ENCODE measurements around the gene TNP2.
"Not testable (repeated sequence)": the region's sequence is repeated elsewhere in the genome, so short reads cannot be mapped to it uniquely, and the experiment has no call there.

TNP2 gene

DNA sequence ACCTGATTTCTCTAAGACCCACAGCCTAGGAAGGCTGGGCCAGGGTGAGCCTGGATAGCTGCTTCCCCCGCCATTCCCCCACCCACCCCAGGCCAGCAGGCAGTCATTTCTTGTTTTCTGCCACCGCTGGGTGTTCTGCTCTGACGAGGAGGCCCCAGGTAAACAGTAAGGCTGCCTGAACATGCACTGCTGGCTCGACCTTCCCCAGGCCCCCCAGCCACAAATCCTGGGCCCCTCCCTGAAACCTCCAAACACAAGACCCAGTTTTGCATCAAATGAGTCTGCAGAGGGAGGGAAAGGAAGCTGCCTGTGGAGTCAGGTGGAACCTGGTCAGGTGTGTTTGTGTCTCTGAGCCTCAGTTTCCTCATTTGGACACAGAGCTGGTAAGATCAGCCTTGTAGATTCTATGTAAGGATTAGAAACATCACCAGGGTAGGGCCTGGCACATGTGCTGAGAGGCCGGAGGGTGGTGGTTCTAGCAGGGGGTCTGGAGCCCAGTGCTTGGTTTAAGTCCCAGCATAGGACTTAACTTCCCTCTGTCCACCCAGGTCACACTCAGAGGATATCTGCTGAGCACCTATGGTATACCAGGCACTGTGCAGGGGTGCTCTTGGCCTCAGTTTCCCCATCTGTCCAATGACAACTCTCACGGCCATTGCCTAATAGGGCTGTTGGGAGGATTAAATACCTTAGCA lies 30.9 kb upstream of the TNP2 start:
- no peak for DNase-seq

DNA sequence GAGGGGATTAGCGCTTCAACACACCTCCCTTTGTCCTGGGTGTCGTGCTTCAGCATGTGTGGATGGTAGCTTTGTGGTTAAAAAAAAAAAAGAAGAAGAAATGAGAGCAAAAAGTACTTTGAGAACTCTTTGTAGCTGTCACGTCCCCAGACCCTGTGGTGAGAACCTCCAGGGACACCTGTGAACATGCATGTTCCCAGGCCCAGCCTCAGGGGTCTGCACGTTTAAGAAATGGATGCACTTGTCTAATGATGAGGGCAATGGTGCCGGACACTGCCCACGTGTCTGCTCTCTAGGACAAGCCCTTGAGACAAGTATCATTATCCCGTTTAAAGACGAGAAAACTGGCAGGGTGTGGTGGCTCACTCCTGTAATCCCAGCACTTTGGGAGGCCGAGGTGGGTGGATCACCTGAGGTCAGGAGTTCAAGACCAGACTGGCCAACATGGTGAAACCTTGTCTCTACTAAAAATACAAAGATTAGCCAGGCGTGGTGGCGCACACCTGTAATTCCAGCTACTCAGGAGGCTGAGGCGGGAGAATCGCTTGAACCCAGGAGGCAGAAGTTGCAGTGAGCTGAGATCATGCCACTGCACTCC lies 29.9 kb upstream of the TNP2 start:
- not testable (repeated sequence) for DNase-seq

DNA sequence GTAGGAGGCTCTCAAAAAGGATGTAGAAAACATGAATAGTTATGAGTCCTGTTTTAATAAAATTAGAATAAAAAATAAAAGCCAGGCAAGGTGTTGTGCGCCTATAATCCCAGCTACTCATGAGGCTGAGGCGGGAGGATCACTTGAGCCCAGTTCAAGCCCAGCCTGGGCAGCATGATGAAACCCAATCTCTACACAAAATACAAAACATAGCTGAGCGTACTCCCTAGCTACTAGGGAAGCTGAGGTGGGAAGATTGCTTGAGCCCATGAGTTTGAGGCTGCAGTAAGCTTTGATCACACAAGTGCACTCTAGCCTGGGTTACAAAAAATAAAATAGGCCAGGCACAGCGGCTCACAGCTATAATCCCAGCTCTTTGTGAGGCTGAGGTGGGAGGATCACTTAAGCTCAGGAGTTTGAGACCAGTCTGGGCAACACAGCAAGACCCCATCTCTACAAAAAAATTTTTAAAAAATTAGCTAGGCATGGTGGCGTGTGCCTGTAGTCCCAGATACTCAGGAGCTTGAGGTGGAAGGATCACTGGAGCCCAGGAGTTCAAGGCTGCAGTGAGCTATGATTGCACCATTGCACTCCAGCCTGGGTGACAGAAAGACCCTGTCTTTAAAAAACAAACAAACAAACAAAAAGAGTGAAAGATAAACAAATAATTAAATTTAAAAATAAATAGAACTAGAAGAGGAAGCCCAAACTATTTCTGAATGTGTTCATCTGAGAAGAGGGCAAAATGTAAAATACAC lies 29.2 kb upstream of the TNP2 start:
- no peak for DNase-seq

DNA sequence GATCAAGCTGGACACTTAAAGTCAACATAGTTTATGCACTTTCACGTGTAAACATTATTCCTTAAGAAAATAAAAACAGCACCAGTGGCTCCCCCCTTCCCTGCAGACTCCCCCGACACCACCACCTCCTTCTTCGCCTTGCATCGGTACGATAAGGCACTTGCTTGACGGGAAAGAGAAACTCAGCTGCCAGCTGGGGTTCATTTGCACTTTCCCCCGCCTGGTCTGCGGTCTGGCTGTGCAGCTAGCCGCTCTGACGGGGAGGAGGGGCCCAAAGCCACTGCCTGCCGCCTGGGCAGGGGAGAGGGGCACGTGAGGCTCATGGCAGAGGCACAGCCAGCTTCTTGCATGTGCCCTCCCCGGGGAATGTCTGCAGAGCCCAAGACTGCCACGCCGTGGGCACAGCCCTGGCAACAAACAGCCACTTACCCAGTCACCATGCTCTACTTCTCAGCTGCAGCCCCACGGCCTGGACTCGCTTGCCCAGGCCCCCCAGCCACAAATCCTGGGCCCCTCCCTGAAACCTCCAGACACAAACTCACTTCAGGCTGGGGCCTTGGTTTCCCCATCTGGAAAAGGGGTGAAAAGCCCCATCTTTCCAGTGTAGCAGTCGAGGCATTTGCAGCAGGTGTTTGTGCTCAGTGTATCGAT lies 28.5 kb upstream of the TNP2 start:
- peak; percentile 47 for DNase-seq

DNA sequence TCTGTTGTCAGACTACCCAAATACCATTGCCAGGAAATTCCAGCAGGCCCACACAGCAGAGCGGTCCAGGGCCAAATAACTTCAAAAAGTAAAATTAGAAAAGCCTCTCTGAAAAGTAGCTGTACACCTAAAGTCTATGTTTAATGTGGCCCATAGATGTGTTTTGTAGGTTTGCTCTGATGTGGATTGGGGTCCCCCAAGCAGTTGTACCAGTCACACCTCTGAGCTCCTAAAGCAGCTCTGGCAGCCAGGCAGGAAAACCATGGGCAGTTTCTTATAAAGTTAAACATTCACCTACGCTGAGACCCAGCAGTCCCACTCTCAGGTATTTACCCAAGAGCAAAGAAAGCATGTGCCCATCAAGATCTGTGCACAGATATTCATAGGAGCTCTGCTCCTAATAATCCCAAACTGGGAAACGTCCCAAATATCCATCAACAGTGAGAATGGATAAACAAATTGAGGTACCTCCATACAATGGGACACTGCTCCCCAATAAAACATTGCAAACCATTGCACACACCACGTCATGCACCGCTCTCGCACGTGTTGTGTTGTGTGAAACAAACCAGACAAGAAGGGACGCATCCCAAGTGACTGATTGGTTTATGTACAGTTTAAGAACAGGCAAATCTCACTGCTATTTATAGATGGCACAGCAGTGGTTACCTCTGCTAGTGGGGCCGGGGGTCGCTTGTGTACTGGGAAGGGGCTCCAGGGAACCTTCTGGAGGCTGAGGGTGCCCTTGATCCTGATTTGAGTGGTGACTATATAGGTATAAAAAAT lies 27.8 kb upstream of the TNP2 start:
- DNase-seq: no peak

DNA sequence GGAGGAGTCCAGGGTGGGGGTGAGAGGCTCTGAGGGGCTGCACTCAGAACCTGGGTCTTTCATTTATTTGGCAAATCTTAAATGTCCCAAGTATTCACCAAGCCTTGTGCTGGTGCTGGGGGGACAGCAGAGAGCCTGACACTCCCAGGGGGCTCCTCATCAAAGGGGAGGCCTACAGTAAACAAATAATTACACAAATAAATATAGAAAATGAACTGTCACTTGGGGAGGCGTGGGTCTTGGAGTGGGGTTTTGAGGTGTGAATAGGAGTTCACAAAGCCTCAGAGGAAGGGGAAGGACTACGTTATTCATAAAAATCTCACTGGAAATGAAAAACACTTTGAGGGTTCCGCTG lies 27.2 kb upstream of the TNP2 start:
- DNase-seq: no peak

DNA sequence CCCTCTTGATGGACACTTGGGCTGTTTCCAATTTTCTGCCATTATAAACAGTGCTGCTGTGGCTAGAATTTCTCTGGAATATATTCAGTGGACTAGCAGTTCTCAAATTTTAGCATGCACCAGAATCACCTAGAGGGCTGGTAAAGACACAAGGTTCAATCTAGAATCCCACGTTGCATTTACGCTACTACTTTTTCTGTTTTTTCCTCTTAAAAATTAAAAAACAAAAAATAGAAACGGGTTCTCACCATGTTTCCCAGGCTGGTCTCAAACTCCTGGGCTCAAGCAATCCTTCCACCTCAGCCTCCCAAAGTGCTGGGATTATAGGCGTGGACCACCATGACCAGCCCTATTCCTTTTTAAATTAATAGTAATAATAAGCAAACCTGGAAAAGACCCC lies 26.5 kb upstream of the TNP2 start:
- DNase-seq: no peak

DNA sequence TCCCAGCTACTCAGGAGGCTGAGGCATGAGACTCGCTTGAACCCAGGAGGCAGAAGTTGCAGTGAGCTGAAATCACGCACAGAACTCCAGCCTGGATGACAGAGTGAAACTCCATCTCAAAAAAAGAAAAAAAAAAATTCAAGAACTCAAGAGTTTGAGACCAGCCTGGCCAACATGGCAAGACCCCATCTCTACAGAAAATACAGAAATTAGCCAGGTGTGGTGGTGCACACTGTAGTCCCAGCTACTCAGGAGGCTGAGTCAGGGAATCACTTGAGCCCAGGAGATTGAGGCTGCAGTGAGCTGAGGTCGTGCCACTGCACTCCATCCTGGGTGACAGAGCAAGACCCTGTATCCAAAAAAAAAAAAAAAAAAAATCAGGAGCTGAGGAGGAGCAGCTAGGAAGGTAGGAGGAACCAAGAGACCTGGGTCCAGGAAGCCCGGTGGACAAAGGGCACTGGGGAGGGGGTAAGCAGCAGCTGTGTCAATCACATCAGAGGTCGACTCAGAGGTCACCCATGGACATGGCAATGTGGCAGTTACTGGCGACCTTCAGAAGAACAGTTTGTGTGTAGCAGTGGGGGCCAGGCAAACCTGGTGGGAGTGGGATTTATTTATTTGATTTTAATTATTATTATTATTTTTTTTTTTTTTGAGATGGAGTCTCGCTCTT lies 23.1 kb upstream of the TNP2 start:
- DNase-seq: no peak

DNA sequence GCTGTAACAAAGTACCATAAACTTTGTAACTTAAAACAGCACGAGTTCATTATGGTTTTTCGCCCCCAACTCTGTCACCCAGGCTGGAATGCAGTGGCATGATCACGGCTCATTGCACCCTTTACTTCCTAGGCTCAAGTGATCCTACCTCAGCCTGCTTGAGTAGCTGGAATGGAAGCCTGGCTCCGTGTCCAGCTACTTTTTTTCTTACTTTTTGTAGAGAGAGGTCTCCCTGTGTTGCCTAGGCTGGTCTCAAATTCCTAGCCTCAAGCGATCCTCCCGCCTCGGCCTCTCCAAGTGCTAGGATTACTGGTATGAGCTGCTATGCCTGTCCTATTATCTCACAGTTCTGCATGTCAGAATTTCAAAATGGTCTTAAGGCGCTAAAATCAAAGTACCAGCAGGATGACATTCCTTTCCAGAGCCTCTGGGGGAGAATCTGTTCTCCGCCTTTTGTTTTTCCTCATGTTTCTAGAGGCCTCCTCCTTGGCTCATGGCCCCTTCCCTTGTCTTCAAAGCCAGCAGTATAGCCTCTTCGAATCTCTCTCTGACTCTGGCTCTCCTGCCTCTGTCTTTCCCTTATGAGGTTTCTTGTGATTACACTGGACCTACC lies 22.1 kb upstream of the TNP2 start:
- DNase-seq: no peak

DNA sequence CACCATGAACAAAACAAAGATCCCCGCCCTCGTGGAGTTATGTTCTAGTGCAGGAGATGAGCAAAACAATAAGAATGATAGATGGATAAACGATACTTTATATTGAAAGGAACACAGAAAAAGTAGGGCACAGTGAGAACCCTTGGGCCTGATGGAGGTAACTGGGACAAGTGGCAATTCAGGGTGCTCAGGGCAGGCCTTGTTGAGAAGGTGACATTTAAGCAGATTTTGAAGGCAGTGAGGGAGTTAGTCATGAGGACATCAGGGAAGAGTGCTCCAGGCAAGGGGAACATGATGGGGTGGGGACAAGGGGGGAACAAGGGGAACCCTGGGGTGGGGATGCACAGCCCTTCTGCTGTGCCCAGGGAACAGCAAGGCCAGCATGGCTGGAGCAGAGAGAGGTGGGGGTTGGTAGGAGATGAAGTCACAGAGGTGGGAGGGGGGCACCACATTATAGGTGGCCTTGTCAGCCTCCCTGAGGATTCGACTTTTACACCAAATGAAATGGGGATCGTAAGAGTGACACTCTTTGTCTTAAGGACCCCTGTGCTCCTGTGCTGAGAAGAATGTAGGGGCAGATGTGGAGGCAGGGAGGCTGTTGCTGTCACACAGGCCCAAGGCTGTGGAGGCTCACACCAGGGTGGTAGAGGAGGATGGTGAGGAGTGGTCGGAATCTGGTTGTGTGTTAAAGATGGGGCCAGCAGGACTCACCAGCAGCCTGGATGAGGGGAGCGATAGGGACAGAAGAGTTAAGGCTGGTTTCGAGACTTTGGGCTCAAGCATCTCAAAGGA lies 21.2 kb upstream of the TNP2 start:
- DNase-seq: no peak

DNA sequence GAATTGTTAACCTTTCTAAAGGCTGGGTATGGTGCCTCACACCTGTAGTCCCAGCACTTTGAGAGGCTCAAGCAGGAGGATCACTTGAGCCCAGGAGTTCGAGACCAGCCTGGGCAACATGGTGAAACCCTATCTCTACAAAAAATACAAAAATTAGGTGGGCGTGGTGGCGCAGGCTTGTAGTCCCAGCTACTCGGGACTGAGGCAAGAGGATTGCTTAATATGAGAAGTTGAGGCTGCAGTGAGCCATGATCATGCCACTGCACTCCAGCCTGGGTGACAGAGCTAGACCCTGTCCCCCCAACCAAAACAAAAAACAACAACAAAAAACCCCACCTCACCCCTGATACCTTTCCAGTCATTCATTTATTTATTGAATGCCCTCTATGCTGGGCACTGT lies 20.6 kb upstream of the TNP2 start:
- DNase-seq: not testable (repeated sequence)

DNA sequence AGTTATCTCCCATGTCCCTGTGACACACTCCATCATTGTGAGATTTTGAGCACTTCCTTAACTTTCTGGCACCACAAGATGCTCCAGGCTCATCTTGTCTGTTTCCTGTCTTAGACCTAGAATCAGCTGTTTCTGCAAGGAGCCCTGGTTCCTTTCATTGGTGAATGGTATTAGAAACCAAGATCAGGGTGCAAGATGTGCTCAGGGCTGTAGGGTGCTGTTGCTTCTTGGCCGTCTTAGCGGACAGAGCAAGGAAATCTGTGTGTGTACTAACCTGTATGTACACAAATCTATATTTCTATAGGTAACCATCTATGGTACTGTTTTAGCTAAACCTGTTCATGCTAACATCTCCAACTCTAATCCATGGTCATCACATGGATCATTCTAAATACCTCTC lies 20.1 kb upstream of the TNP2 start:
- no peak for DNase-seq

DNA sequence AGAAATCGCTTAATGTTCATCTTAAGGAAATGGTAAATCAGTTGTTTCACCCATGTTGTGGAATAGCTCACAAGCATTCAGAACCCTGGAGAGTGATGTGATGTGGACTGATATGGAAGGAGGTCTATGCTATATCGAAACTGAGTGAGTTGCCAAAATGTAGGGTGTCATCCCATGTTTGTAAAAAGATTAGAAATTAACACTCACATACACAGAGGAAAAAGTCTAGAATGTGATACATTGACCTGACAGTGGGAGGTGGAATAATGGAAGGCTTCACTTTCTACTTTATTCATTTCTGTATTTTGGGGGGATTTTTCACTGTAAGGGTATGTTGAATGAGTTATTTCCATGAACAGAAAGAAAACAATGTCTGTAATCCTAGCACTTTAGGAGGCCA lies 16.7 kb upstream of the TNP2 start:
- DNase-seq: no peak

DNA sequence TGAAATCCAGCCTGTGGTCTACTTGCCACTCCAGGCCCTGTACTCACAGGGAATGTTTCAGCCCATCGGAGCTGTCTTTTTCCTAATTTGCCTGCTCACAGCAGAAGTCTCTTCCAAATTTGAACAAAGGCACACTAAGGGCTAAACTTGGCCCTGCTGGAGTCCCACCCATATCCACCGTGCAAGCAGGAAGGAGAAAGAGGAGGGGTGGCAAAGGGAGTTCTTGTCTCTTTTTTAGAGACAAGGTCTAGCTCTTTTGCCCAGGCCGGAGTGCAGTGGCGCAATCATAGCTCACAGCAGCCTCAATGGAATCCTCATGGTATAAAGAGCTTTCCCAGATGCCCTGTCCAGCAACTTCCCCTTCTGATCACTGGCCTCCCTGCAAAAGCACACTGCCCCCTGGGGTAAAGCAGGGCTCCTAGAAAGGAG lies 14.7 kb upstream of the TNP2 start:
- DNase-seq: no peak

DNA sequence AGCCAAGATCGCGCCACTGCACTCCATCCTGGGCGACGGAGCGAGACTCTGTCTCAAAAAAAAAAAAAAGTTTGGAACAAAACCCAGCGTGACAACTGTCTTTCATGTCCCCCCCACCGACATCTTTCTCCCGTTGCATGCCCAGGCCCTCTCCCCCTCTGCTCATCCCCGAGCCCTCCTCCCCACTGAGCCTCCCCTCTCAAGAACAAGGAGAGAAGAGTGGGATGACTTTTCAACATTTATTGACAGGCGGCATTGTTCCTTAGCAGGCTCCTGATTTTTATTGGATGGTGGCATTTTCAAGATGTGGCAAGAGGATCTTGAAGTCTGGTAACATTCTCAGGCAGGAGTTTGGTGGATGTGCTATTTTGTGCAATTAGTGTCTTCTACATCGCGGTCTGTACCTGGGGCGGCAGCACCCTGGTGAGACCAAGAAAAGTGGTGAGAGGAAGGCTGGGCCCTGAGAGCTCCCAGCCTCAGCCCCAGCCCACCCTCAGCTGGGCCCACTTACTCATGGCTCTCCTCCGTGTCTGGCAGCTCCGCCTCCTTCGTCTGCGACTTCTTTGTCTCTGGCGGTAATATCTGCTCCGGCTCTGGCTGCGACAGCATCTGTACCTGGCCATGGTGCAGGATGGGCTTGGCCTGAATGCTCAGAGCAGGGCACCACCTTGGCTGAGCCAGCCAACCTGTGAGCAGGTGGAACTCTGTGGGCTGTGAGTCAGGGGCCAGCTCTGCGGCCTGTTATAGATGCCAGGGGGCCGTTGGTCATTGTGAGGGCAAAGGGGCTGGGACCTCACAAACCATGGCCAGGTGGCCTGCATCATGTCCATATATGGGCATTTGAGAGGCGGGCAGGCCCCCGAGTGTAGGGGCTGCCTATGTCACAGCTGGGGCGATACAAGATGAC lies 11.7 kb upstream of the TNP2 start, which contains the start of gene PRM1:
Gene PRM1 (minus strand): TSS at position 715 of the 907 bp plus-strand sequence. CDS start 92 bp downstream, at position 623.
- DNase-seq: no peak

DNA sequence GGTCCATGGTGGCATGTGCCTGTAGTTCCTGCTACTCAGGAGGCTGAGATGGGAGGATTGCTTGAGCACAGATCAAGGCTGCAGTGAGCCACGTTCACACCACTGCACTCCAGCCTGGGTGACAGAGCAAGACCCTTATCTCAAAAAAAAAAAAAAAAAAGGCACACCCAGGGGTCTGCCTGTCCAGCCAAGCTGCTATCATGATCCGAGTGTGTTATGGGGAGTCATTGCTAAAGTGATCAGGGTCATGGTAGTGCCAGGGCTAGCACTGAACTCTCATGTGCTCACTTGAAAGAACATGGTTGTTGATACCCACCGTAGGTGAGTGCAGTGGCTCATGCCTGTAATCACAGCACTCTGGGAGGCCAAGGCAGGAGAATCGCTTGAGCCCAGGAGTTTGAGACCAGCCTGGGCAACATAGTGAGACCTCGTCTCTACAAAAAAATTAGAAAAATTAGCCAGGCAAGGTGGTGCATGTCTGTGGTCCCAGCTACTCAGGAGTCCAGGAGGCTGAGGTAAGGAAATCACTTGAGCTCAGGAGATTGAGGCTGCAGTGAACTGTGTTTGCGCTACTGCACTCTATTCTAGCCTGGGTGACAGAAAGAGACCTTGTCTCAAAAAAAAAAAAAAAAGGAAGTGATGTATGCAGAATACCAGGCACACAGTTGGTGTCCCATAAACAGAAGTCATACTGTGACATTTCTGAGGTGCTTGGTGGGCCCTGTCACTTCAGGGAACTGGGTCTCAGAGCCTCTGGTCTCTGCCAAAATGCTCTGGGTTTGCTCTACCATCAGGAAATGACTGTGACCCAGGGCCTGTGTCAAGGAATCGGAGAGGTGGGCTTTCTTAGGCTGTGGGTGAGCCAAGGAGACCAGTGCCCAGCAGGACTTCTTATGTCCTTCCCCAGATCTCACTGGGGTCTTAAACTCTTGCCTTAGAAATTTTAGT lies 9.8 kb upstream of the TNP2 start:
- DNase-seq: no peak

DNA sequence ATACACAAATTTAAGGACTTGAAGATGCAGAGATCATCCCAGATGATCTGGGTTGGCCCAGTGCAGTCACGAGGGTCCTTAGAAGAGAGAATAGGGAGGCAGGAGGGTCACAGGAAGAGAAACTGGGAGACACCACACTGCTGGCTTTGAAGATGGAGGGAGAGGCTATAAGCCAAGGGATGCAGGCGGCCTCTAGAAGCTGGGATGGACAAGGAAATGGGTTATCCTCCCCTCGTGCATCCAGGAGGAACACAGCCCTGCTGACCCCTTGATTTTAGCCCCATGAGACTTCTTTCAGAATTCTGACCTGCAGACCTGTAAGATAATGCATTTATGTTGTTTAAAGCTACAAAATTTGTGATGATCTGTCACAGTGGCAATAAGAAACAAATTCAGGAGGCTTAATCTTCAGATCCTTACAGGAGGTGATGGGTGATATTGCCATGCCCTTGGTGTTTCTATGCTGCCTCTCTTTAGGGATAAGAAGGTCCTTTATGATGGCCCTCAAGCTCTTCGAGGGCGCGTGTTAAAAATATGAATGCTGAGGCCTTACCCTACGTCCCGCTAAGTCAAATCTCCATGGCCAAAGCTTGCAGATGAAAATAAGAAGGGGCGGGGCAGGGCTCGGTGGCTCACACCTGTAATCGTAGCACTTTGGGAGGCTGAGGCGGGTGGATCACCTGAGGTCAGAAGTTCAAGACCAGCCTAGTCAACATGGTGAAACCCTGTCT lies 8.6 kb upstream of the TNP2 start:
- DNase-seq: no peak
